COLO668 (cell line): ENCODE measurements around the gene NCOA6.
A peak's percentile ranks its signal among the peaks of the same experiment; 100 is the strongest.

Experiments used
- DNase-seq: peaks from one replicate; lab custom pipeline; 2025; ENCODE audit not compliant: unreplicated experiment; lab: John Stamatoyannopoulos, UW

NCOA6 gene

DNA sequence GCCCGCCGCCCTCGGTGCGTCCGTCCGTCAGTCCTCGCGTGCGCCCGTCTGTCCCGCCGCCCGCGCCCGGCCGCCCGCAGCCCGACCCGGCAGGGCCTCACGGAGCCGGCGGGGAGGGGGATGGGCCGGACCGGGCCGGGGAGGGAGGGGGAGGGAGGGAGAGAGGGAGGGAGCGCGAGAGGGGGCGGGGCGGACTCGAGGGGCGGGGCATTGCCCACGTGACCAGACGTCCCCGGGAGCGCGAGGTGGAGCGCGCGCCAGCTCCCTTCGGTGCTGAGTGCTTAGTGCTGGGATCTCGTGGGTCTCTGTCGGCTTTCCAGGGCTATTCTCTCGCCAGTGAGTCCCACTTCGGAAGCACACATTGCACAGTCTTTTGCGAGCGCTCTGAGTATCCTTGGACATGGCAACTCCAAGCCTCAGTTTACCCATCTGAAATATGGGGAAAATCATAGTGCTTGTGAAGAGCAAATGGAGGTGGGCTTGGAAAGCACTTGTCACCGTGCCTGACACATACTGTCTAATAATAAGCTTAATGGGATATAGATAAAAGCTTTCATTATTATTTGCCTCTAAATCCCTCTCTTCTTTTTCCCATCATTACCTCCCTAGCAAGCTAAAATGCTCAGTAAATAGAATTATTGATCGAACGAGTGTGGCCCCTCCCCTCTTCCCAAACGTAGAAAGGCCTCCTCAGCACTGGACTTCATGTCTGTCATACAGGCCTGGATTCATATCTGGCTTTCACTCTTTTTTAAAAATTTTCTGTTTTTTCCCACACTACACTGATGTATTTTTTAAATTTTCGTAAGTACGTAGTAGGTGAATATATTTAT lies at the start of gene NCOA6:
Gene NCOA6, minus strand, starts transcription at position 122 of the 833 bp plus-strand sequence. CDS start 43,296 bp downstream, outside the sequence.
- peak; percentile 93 for DNase-seq

- DNase-seq: peak; percentile 78
Measured at GRCh38 chr20:34874094-34874654, 48.7 kb upstream of the NCOA6 start.

- DNase-seq: no peak
Measured at GRCh38 chr20:34873583-34874093, 48.2 kb upstream of the NCOA6 start.

- peak; percentile 94 for DNase-seq
Measured at GRCh38 chr20:34872622-34873224, 47.3 kb upstream of the NCOA6 start, which contains the start of gene GGT7. TSS of gene GGT7 (minus strand) at chr20:34872856. CDS start at chr20:34872815, 41 bp downstream.

DNA sequence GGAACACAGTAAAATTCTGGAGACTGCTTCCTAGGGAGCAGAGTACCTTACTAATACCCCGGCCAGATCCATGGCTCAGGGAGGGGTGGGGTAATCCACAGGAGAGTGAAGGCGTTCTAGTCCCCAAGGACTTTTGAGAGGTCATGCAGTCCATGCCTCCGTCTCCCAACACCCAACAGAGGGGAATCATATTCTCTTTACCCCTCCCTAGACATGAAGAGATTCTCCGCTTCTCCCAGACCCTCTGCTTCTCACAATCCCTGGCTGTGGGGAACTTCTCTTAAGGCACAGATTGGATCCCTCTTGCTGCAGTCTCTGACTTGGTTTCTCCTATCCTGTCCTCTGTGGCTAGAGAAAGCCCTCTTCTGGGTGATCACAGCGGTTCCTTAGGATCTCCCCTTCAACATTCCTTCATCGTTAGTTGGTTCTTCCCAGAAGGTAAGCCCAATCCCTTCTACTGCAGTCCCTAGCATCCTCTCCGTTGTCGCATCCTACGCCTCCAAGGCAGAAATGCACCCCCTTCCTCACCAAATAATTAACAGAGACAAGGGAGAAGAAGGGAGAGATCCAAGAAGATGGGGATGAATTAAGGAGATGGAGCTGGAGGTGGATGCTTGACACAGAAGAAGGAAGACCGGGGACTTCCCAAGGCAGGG lies 46.6 kb upstream of the NCOA6 start:
- no peak for DNase-seq

- DNase-seq: no peak
Measured at GRCh38 chr20:34871320-34871926, 46.0 kb upstream of the NCOA6 start.

DNA sequence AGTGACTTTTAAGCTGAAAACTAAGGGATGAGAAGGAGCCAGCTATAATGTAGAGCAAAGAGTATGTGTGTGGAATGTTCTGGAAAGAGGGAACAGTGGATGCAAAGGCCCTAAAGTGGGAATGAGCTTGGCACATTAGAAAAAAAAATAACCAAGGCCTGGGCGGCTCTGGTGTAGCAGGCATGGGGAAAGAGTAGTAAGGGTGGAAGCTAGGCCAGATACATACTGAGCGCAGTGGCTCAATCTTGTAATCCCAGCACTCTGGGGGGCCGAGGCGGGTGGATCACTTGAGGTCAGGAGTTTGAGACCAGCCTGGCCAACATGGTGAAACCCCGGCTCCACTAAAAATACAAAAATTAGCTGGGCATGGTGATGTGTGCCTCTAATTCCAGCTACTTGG lies 38.8 kb upstream of the NCOA6 start:
- DNase-seq: no peak

DNA sequence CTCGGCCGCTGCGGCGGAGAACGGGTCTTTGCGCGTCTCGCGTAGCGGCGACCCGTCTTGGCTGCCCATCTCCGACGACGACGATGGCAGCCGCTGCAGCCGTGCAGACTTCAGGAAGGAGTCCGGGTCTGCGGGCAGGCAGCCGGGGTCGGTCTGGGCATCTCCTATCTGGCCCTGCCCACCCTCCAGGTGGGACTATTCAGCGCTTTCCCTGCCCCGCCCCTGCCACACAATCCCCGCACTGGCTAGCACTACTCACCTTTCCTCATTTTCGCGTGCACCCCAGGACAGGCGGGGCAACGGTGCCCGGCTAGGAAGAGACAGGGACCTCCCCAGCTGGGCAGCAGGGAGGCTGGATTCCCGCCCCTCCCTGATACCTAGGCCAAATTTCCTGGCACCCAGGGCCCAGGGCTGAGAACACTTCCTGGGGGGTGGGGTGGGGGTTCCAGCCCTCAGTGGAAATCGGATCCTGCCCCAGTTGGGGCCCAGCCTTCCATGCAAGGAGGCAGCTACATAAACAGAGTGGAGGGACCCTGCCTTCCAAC lies 38.0 kb upstream of the NCOA6 start:
- no peak for DNase-seq

DNA sequence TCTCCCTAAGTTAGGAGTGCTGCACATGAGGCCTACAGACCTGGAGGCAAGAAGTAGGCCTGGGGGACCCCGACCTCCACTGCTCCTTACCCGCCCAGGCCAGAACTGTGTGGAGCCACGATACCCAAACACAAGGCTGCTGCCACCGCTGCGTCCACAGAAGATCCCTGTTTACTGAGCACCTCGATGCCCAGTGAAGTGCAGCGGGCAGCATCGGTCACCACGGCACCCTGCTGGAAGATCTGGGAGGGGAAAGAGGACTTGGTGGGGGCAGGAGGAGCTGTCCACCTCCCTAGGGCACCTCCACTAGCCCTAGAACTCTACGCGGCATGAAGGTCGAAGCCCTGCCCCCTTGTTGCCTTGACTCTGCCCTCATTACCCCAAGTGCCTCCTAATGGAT lies 37.3 kb upstream of the NCOA6 start:
- no peak for DNase-seq

DNA sequence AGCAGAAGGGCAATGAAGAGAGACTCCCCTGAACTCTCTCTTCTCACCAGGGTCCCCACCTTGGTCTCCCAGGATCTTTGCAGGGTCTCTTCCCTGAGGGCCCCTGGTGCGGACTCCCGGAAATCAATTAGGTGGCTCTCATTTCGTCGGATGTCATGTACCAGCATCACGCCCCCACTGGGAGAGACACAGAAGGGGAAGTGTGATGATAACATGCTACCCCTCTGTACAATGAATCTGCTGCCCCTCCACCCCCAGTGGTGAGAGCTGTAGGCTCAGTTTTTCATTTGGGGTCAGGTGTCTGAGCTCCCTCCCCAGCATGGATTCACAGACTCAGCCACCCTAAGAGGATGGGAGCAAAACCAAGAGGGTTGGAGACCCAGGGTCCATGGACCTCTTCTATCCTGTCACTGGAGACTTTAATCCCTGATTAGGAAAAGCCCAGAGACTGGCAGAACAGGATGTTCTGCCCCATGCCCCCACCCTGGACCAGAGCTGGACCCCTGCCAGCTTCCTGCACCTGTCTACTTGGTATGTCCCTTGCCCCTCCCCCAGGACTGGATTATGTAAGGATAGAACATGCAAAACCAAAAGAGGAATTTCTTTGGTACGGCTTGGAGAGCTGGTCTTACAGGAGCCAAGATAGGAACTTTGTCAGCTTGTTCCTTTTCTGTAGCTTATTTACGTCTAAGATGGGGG lies 36.1 kb upstream of the NCOA6 start:
- peak; percentile 92 for DNase-seq

GRCh38 chr20:34859826-34860545 lies 34.5 kb upstream of the NCOA6 start:
- no peak for DNase-seq

DNA sequence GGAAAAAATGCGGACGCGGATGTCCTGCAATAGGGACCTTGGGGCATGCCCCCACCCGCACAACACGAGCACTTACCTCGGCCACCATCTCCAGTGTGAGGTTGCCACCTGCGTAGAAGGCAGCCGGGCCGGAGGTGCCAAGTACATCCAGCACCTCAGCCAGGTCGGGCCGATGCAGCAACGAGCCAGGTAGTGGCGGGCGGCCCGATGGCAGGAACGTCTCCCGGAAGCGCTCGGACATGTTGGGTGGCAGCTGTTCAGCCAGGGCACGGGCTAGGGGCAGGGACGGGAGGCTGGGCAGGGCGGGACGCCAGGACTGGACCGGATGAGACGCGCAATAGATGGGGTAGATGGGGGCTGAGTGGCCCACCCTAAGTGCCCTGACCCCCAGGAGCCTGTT lies 33.9 kb upstream of the NCOA6 start:
- no peak for DNase-seq

- no peak for DNase-seq
Measured at GRCh38 chr20:34852298-34852697, 26.8 kb upstream of the NCOA6 start.

- DNase-seq: no peak
Measured at GRCh38 chr20:34850969-34851368, 25.5 kb upstream of the NCOA6 start.

DNA sequence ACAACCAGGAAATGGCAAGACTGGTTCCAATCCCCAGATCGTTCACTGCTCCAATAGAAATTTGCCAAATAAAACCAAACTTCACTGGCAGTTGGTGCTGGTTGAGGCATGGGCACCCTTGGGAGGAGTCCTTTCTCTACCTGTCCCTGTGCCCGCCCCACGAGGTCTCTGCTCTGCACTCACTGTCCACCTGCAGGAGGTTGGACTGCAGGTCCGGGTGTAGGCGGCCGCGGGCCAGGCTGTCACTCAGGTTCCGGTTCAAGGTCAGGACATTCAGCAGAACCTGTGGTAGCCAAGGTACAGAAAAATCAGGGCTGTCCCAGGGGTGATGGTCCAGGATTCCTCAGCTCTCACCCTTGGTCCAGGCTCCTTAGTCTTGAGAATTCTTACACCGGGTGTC lies 24.3 kb upstream of the NCOA6 start:
- no peak for DNase-seq

DNA sequence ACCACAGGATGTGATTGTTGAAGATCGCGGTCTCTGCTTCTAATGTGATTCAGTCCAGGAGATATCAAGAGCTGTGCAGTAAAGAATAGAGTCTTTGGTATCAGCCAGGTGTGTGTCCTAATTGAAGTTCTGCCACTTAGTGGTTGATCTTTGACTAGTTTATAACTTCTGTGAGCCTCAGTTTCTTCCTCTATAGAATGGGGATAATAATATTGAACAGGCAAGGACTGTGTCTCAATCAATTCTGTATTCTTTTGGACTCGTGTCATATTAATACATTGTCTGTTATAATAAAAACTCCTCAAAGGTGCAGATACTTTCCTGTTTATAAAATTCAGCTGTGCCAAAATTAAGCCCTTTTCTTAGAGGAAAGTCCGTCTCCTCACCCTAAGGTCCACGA lies 23.1 kb upstream of the NCOA6 start:
- DNase-seq: no peak

GRCh38 chr20:34843421-34843820 lies 18.0 kb upstream of the NCOA6 start:
- DNase-seq: no peak

- DNase-seq: no peak
Measured at GRCh38 chr20:34842143-34842542, 16.7 kb upstream of the NCOA6 start.

GRCh38 chr20:34834459-34834893 lies 9.0 kb upstream of the NCOA6 start:
- DNase-seq: no peak
